RPMI8226 (cell line): ENCODE data around the gene MOXD1.
"Not testable (repeated sequence)": the region's sequence is repeated elsewhere in the genome, so short reads cannot be mapped to it uniquely, and the experiment has no call there.

ENCODE experiments used
- DNase-seq: peaks from one replicate; pipeline ENCODE4 v3.0.0-alpha.2; 2015

MOXD1 gene

DNA sequence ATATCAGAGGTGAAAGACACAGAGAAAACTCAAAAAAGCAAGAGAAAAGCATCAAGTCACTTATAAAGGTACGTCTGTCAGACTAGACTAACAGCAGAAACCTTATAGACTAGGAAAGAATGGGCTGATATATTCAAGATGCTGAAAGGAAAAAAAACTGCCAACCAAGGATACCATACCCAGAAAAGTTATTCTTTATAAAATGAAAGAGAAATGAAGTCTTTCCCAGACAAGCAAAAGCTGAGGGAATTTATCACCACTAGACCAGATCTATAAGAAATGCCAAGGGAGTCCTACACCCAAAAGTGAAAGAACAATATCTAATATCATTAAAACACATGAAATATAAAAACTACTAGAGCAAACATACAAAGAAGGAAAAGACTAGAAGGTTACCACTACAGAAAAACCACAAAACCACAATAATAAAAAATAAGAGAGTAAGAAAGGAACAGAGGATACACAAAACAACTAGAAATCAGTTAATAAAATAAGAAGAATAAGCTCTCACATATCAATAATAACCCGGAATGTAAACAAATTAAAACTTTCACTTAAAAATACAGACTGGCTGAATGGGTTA lies 6.2 kb downstream of the MOXD1 start:
- no peak for DNase-seq

- DNase-seq, result peak; percentile 20
These were observed 8.5 kb downstream of the MOXD1 start for GRCh38 chr6:132392792-132393191.

GRCh38 chr6:132392270-132392646 lies 9.0 kb downstream of the MOXD1 start:
- DNase-seq, result no peak

DNA sequence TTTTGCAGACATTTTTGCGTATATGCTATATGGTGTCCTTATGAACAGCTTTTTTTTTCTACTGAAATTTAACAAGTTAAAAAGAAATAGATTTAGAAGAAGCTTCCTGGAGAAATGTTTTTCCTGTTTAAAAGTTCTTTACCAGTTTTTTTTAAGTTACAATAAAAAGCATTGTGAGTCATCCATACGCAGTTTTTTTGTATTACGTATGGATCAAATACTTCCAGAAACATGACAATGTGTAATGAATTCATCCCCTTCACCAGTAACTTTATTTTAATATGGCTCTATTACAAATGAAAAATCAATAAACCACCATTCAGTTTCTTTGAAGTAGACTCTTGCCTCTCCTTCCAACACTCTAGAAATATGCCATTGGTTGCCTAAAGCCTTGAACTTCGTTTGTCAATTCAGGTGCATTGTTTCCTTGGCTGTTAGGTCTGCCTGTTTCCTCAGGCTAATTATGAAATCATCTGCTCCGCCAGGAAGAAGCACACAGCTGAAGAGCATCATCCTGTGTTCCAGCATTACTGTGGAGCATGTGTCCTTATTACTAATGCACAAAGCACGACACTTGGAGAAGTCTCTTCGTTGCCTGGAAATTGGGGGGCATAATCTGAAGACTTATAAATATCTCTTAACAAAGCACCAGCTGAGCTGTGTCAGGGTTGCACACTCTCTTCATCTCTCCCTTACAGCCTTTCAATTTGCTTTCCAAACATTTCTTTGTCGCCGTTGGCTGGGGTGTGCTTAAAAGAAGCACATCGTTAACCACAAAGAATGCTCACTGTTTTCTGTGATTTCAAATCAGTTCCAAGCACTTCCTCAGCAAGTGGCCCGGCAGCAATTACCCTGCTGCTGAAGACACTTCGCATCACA lies 9.6 kb downstream of the MOXD1 start:
- DNase-seq, result no peak

GRCh38 chr6:132390451-132390850 lies 10.8 kb downstream of the MOXD1 start:
- no peak for DNase-seq

GRCh38 chr6:132390017-132390416 lies 11.3 kb downstream of the MOXD1 start:
- DNase-seq, result no peak

DNA sequence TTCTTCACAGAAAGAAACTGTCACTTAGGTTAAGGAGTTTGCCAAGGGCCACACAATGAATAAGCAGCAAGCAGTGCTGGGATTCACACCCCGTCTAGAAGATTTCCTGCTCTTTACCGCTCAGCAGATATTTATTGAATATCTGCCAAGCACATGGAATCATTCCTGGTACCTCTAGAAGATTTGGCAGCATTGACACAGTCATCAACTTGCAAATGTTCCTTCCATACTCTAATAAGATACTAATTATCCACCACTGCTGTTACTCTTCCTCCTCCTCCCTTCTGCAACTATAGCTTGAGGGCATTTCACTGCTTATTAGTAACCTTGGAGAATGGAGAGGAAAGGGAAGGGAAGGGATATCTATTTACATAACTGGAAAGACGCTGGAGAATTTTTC lies 13.0 kb downstream of the MOXD1 start:
- DNase-seq, result no peak

GRCh38 chr6:132382630-132383175 lies 18.6 kb downstream of the MOXD1 start:
- peak; percentile 36 for DNase-seq

GRCh38 chr6:132381381-132381780 lies 19.9 kb downstream of the MOXD1 start:
- DNase-seq, result no peak

- DNase-seq, result no peak
These were observed 20.8 kb downstream of the MOXD1 start for GRCh38 chr6:132380358-132381029.

GRCh38 chr6:132369526-132369925 lies 31.7 kb downstream of the MOXD1 start:
- no peak for DNase-seq

DNA sequence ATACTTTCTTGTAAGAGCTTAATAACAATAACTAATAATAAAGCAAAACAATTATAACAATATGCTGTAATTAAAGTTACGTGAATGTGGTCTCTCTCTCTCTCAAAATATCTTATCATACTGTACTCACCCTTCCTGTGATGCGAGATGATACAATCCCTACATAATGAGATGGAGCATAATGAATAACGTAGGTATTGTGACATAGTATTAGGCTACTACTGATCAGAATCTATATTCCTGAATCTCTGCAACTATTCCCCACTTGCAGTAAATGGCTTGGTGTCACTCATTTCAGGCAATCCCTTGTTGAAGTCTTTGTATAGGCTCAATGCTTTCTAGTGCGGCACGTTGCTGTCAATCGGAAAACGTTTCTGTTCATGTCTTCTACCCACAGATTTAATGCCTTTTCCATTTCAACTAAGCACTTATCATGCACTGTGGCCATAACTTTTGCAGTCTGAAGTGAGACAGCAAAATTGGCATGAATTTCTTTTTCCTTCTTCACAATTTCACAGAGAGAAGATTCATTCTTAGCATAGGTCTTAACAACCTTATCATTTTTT lies 32.3 kb downstream of the MOXD1 start:
- DNase-seq, result no peak

DNA sequence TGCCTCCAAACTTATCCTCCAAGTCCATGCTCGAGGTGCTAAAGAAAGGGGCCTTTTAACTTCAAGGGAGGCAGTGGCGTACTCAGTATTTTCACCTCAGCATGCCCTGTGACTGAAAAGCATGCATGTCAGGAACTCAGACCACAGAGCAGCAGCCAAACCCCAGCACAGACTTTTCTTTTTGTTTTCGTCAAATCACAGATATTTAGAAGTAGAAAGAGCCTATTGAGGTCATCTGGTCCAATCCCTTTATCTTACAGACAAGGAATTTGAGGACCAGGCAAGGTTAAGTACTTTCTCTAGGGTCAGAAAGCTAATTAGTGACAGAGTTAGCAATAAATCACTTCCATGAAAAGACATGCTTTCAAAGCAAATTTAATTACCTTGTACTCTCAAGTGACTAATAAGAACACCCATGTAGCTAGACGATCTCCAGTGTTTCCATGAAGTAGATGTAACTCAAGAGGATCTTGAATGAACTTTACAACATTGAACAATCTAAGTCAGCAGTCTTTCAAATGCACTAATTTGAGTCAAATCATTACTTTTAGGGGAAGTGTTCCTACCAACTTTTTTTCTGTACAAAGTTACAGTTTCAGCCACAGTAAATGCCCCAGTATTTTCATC lies 35.9 kb downstream of the MOXD1 start:
- DNase-seq, result peak; percentile 11

- no peak for DNase-seq
These were observed 36.8 kb downstream of the MOXD1 start for GRCh38 chr6:132364306-132365074.

- no peak for DNase-seq
These were observed 38.7 kb downstream of the MOXD1 start for GRCh38 chr6:132362442-132363185.

- no peak for DNase-seq
These were observed 40.2 kb downstream of the MOXD1 start for GRCh38 chr6:132361101-132361500.

DNA sequence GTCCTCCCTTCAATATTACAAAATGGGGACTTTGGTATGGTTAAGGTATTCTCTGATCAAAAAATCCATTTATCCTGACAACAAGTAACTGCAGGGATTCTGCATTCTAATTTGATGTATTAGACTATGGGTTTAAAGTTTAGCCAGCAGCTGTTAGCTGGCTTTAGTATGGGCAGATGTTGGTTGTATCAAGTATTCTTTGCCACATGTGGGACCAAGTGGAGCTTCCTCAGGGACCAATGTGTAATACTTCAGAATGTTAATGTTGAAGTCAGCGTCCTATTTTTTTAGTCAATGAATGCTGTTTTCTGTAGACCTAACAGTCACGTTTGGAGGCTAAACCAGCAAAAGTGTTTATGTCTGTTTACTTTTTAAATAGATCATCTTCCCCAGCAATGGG lies 41.4 kb downstream of the MOXD1 start:
- DNase-seq, result no peak

- DNase-seq, result no peak
These were observed 44.2 kb downstream of the MOXD1 start for GRCh38 chr6:132357120-132357519.

DNA sequence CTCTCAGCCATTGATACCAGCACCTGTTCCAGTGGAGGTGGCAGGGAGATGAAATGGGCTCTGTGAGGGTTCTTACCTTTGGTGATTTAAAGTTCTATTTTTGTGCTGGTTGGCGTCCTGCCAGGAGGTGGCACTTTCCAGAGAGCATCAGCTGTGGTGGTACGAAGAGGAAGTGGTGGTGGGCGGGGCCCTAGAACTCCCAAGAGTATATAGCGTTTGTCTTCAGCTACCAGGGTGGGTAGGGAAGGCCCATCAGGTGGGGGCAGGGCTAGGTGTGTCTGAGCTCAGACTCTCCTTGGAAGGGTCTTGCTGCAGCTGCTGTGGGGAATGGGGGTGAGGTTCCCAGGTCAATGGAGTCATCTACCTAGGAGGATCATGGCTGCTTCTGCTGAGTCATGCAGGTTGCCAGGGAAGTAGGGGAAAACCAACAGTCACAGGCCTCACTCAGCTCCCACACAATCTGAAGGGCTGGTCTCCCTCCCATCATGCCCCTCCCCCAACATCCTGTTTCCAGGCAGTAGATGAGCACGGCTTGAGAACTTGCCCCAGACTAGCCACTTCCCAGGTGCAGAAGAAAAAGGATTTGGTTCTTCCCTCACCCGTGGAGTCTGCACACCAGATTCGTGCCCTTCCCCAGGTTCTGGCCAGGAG lies 46.6 kb downstream of the MOXD1 start:
- peak; percentile 94 for DNase-seq

GRCh38 chr6:132351986-132352385 lies 49.3 kb downstream of the MOXD1 start:
- DNase-seq, result not testable (repeated sequence)

- no peak for DNase-seq
These were observed 53.0 kb downstream of the MOXD1 start for GRCh38 chr6:132348231-132348630.
